ENCODE results near the gene SUSD4.

DNA sequence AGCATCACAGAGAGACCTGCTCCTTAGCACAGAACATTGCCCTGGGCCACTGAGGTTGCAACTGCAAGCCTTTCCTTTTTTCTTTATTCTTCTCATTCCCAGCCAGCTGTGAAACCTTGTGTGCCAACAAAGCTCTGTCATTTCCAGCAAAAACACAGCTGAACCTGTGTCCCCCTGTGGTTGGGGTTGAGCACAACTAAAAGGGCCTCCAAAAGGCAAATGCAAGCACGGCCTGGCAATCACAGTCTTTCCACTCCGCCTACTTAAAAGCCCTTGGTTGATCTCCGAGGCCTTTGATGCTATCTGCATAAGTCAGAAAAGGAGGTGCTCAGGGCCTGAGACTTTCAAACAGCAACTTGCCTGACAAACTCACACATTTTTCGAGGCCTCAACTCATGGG lies 32.7 kb downstream of the SUSD4 start:
- TF ChIP-seq, protein P1, sequence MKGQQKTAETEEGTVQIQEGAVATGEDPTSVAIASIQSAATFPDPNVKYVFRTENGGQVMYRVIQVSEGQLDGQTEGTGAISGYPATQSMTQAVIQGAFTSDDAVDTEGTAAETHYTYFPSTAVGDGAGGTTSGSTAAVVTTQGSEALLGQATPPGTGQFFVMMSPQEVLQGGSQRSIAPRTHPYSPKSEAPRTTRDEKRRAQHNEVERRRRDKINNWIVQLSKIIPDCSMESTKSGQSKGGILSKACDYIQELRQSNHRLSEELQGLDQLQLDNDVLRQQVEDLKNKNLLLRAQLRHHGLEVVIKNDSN (IDR thresholded peaks at IDR 0.05): no peak
- TF ChIP-seq, protein P2, sequence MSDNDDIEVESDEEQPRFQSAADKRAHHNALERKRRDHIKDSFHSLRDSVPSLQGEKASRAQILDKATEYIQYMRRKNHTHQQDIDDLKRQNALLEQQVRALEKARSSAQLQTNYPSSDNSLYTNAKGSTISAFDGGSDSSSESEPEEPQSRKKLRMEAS (IDR thresholded peaks at IDR 0.05): no peak
- TF ChIP-seq TCF12 (IDR thresholded peaks at IDR 0.05; ENCODE audit: low read depth) (no peak), EP300 (IDR thresholded peaks at IDR 0.05; ENCODE audit: borderline replicate concordance) (no peak), TEAD4 (IDR thresholded peaks at IDR 0.05) (no peak), CREB1 (IDR thresholded peaks at IDR 0.05; ENCODE audit: low read depth) (no peak), CEBPB (IDR thresholded peaks at IDR 0.05) (no peak)

All from Ishikawa (cell line).